Endothelial cell of umbilical vein (primary cell): ENCODE measurements around the gene MRE11. TPM values are rescaled to one million over a fixed set of nuclear protein-coding genes. Genes with fewer than 3 reads are reported as not detected.

Experiments used
- BruUV-seq: library from RNA; stranded (reverse); fragments of 400-500 nt; replicated peaks from 2 replicates; lab custom pipeline; 2021; lab: Mats Ljungman, UMichigan
- CTCF ChIA-PET: fragments of 300-600, 350-600 bp; sonication (Branson Sonifier 250); formaldehyde crosslinking; loops from one replicate; lab custom pipeline; 2021; ENCODE audit warnings: antibody characterized with exemption, inconsistent platforms; lab: Charles Lee
- POLR2A ChIA-PET: fragments of 300-600, 350-600 bp; sonication (Branson Sonifier 250); formaldehyde crosslinking; loops from one replicate; lab custom pipeline; 2021; ENCODE audit warnings: antibody characterized with exemption, inconsistent platforms; lab: Charles Lee
- DNase-seq: peaks from one replicate; pipeline ENCODE4 v3.0.0-alpha.2; 2011; ENCODE audit warnings: low read depth, low spot score
- FAIRE-seq: peaks from 2 replicates; lab custom pipeline; 2011; peaks lifted over from hg19 to GRCh38; lab: Jason Lieb, UNC
- H2AFZ ChIP-seq: 2 replicates; pipeline ENCODE4 v1.6.0; 2012; ENCODE audit warnings: low read depth, low read length, control low read depth, inconsistent platforms
- H3K27ac ChIP-seq: 2 replicates; pipeline ENCODE4 v1.5.1; 2011; ENCODE audit warnings: low read depth, mild to moderate bottlenecking, control low read depth, low read length, moderate library complexity; ENCODE audit not compliant: insufficient read depth
- H3K27me3 ChIP-seq, 2 experiments: 2 replicates each; pipeline versions ENCODE4 v1.6.0 to v1.6.1; 2011; ENCODE audit warnings: low read length in 2 of 2, mixed read lengths in 1 of 2; ENCODE audit not compliant: control insufficient read depth in 2 of 2, insufficient read depth in 2 of 2
- H3K36me3 ChIP-seq, 2 experiments: 2 replicates in 1 of 2; 3 replicates in 1 of 2; pipeline ENCODE4 v1.5.1; 2011; ENCODE audit warnings: low read length in 2 of 2, mild to moderate bottlenecking in 1 of 2, moderate library complexity in 1 of 2; ENCODE audit not compliant: control insufficient read depth in 2 of 2, insufficient read depth in 2 of 2; ENCODE audit errors: extremely low read depth in 1 of 2
- H3K4me1 ChIP-seq: 3 replicates; pipeline ENCODE4 v1.5.1; 2011; ENCODE audit warnings: mild to moderate bottlenecking, low read length; ENCODE audit not compliant: control insufficient read depth, insufficient read depth; ENCODE audit errors: extremely low read depth
- H3K4me2 ChIP-seq: 2 replicates; pipeline ENCODE4 v1.6.1; 2011; ENCODE audit warnings: low read length, control low read depth, mixed read lengths; ENCODE audit not compliant: insufficient read depth
- H3K4me3 ChIP-seq, 3 experiments: fragments of 200-600 bp in 1 of 3; sonication (generic), shearing (Covaris generic) in 1 of 3; replicated peaks in 1 of 3; 2 replicates each; pipeline ENCODE4 v1.5.1; 2011 to 2016; ENCODE audit warnings: control low read depth in 3 of 3, low read length in 3 of 3, mild to moderate bottlenecking in 2 of 3, inconsistent platforms in 1 of 3, low read depth in 1 of 3, moderate library complexity in 1 of 3; ENCODE audit not compliant: insufficient read depth in 1 of 3
- H3K79me2 ChIP-seq: 2 replicates; pipeline ENCODE4 v1.6.0; 2012; ENCODE audit warnings: low read length, inconsistent platforms; ENCODE audit not compliant: control insufficient read depth, insufficient read depth
- H3K9ac ChIP-seq: replicated peaks from 2 replicates; pipeline ENCODE3; 2011; ENCODE audit warnings: low read length, control low read depth; ENCODE audit not compliant: insufficient read depth; ENCODE audit errors: extremely low read depth
- H3K9me1 ChIP-seq: replicated peaks from 3 replicates; pipeline ENCODE4 v1.6.0; 2011; ENCODE audit warnings: mild to moderate bottlenecking, low read length; ENCODE audit not compliant: control insufficient read depth, insufficient read depth; ENCODE audit errors: extremely low read depth
- H3K9me3 ChIP-seq: replicated peaks from 2 replicates; pipeline ENCODE4 v1.5.1; 2012; ENCODE audit warnings: low read length, inconsistent platforms; ENCODE audit not compliant: control insufficient read depth, insufficient read depth
- H4K20me1 ChIP-seq: replicated peaks from 2 replicates; pipeline ENCODE3; 2011; ENCODE audit warnings: mild to moderate bottlenecking, low read length; ENCODE audit not compliant: control insufficient read depth, insufficient read depth; ENCODE audit errors: extremely low read depth
- EZH2 ChIP-seq: IDR thresholded peaks from 2 replicates; pipeline ENCODE4 v1.6.1; 2012; ENCODE audit warnings: borderline replicate concordance, low read depth, mild to moderate bottlenecking, moderate library complexity, low read length, inconsistent platforms; ENCODE audit not compliant: severe bottlenecking
- FOS ChIP-seq: IDR thresholded peaks from 2 replicates; pipeline ENCODE4 v1.6.1; 2011; ENCODE audit warnings: mild to moderate bottlenecking, low read length, moderate library complexity, borderline replicate concordance; ENCODE audit not compliant: insufficient read depth
- GATA2 ChIP-seq: IDR thresholded peaks from 2 replicates; pipeline ENCODE4 v1.7.0; 2011; ENCODE audit warnings: low read depth, mild to moderate bottlenecking, moderate library complexity, mixed read lengths, low read length; ENCODE audit not compliant: insufficient read length, insufficient read depth
- JUN ChIP-seq: IDR thresholded peaks from 2 replicates; pipeline ENCODE4 v1.6.1; 2011; ENCODE audit warnings: borderline replicate concordance, low read depth; ENCODE audit not compliant: insufficient read length, insufficient read depth
- MAX ChIP-seq: IDR thresholded peaks from 2 replicates; pipeline ENCODE4 v1.6.1; 2011; ENCODE audit not compliant: insufficient read depth, insufficient read length
- MYC ChIP-seq: IDR thresholded peaks from one replicate; pipeline ENCODE4 v1.6.1; 2011; ENCODE audit warnings: mild to moderate bottlenecking, low read depth, low read length
- POLR2A ChIP-seq: IDR thresholded peaks from 2 replicates; pipeline ENCODE4 v1.6.1; 2012; ENCODE audit warnings: low read depth, mild to moderate bottlenecking, control low read depth, low read length
- POLR2AphosphoS5 ChIP-seq: IDR thresholded peaks from 2 replicates; pipeline ENCODE4 v1.6.1; 2012; ENCODE audit warnings: low read depth, mild to moderate bottlenecking, control low read depth, low read length, moderate library complexity; ENCODE audit not compliant: insufficient read depth
- dilution Hi-C: fragments of 300-500 bp; cut with MboI; formaldehyde crosslinking; loops from one replicate; pipeline ENCODE4 v1.15.0; 2019; ENCODE audit warnings: low sequenced_read_pairs; ENCODE audit not compliant: extremely low pct_ligation_motif_present
- intact Hi-C: fragments of 100-400 bp; cut with micrococcal nuclease; formaldehyde crosslinking; loops from one replicate; pipeline ENCODE4 v1.10.0; 2022
- polyA plus RNA-seq, 4 experiments: library from polyadenylated mRNA; depleted of rRNA in 3 of 4; stranded (reverse) in 3 of 4; unstranded in 1 of 4; fragments of >200 nt; gene quantifications; 2 replicates each; pipeline versions ENCODE4 v1.2.1 to v1.2.3, GENCODE V29; 2011 to 2012; ENCODE audit warnings: missing spikeins in 1 of 4
- total RNA-seq: library from RNA; stranded (reverse); gene quantifications from 2 replicates; pipeline ENCODE4 v1.2.3, GENCODE V29; 2021
- TF ChIP-seq, protein P1 (sequence below), 2 donors: IDR thresholded peaks; 1 replicate in 1 of 2; 2 replicates in 1 of 2; pipeline ENCODE4 v1.5.1; 2011; ENCODE audit warnings: low read length in 2 of 2, mild to moderate bottlenecking in 2 of 2, moderate library complexity in 2 of 2, control low read depth in 1 of 2, inconsistent platforms in 1 of 2, low read depth in 1 of 2; ENCODE audit not compliant: insufficient read depth in 1 of 2; ENCODE audit errors: extremely low read depth in 1 of 2

The MRE11 gene
- total and polyA plus RNA-seq, 2 donors (not counting 3 experiments of a cell fraction or from before 2014, with no cell fraction given), result 4.5 to 22.0 TPM

DNA sequence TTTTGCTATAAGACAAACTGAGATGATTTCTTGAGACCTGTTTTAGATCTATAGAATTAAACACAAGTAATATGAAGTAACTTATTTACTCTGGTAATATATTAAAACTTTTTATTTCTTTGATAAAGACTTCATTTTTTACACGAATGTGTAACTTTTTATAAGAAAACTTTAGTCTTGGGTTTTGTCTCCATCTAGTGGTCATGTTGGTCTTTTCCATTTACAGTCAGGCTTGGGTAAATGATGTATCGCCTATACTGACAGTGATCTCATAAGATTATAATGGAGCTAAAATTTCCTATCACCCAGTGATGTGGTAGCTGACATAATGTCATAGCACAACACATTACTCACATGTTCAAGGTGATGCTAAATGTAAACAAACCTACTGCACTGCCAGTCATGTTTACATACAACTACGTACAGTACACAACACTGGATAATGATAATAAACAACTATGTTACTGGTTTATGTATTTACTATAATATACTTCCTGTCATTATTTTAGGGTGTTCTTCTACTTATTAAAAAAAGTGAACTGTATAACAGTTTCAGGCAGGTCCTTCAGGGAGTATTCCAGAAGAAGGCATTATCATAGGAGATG is 11.1 kb upstream of the MRE11 start:
- TF ChIP-seq, protein P1, sequence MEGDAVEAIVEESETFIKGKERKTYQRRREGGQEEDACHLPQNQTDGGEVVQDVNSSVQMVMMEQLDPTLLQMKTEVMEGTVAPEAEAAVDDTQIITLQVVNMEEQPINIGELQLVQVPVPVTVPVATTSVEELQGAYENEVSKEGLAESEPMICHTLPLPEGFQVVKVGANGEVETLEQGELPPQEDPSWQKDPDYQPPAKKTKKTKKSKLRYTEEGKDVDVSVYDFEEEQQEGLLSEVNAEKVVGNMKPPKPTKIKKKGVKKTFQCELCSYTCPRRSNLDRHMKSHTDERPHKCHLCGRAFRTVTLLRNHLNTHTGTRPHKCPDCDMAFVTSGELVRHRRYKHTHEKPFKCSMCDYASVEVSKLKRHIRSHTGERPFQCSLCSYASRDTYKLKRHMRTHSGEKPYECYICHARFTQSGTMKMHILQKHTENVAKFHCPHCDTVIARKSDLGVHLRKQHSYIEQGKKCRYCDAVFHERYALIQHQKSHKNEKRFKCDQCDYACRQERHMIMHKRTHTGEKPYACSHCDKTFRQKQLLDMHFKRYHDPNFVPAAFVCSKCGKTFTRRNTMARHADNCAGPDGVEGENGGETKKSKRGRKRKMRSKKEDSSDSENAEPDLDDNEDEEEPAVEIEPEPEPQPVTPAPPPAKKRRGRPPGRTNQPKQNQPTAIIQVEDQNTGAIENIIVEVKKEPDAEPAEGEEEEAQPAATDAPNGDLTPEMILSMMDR (IDR thresholded peaks at IDR 0.05; ENCODE audit: extremely low read depth in 1 of 2, insufficient read depth in 1 of 2, low read depth in 1 of 2, low read length in 2 of 2), result peak; percentile 33 to 40
- TF ChIP-seq GATA2, result no peak
- no peak overlapping the region for H2AFZ ChIP-seq
- no TSS peak for BruUV-seq
- intact Hi-C loops, result loop anchor here (1.0 to 5.0 kb wide), 5 partner anchors 179 to 1272 kb away; no protein-coding TSS in a partner anchor
- H3K36me3 ChIP-seq, result peaks cover 0 to 2% of the 10 kb centered on the region in 2 experiments
- H3K4me2 ChIP-seq, result no peak overlapping the region
- H3K27ac ChIP-seq, result no peak overlapping the region
- FAIRE-seq (peak; percentile 85), DNase-seq (peak; percentile 66)
- no peak overlapping the region for H3K4me3 ChIP-seq
- no peak overlapping the region for H3K9ac ChIP-seq
- ChIA-PET CTCF (interaction anchor here (0.5 to 4.2 kb wide), 37 partner anchors 8 to 1270 kb away, joined by 3 to 84 read pairs (median 4); partner anchors contain the start of genes ANKRD49, MRE11, PANX1 and VSTM5), POLR2A (no interaction called here)
- H4K20me1 ChIP-seq, result no peaks in the 10 kb centered on the region
- dilution Hi-C loops, result no loop called here
- H3K79me2 ChIP-seq, result no peaks in the 10 kb centered on the region
- peaks cover 0 to 2% of the 10 kb centered on the region in 2 experiments for H3K27me3 ChIP-seq
- no peaks in the 10 kb centered on the region for H3K4me1 ChIP-seq
- no peaks in the 10 kb centered on the region for H3K9me1 ChIP-seq
- no peaks in the 10 kb centered on the region for H3K9me3 ChIP-seq

DNA sequence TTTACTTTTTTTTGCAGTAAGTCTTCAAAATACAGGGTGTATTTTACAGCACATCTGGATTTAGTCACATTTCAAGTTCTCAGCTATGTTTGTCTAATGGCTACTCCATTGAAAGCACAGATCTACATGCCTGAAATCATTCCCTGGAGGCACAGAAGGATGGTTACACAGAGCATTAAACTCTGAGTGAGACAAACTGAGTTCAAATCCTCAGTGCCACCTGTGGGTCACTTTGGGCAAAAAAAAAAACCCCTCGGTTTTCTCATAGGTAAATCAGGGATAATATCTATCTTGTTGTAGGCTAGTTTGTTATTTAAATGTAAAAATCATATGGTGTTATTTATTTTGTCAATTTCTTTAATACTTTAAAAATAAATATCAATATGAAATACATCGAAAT is 7.9 kb upstream of the MRE11 start:
- no TSS peak for BruUV-seq
- H3K4me3 ChIP-seq, result no peak overlapping the region
- no peak overlapping the region for H2AFZ ChIP-seq
- no peak overlapping the region for H3K27ac ChIP-seq
- no peaks in the 10 kb centered on the region for H3K9me3 ChIP-seq
- TF ChIP-seq MYC, result no peak
- TF ChIP-seq GATA2, result no peak
- TF ChIP-seq, protein P1 (IDR thresholded peaks at IDR 0.05; ENCODE audit: extremely low read depth in 1 of 2, insufficient read depth in 1 of 2, low read depth in 1 of 2, low read length in 2 of 2), result no peak
- no peak for TF ChIP-seq EZH2
- no peak for TF ChIP-seq POLR2AphosphoS5
- no peak for TF ChIP-seq JUN
- TF ChIP-seq MAX, result no peak
- no peak for TF ChIP-seq POLR2A
- TF ChIP-seq FOS, result no peak
- no peaks in the 10 kb centered on the region for H4K20me1 ChIP-seq
- no peaks in the 10 kb centered on the region for H3K27me3 ChIP-seq
- CTCF ChIA-PET, result interaction anchor here (1.2 to 4.2 kb wide), 4 partner anchors 15 to 606 kb away, joined by 3 to 67 read pairs (median 10); no protein-coding TSS in a partner anchor
- intact Hi-C loops, result loop anchor here (5.0 kb wide), 1 partner anchor 1269 kb away; no protein-coding TSS in a partner anchor
- POLR2A ChIA-PET, result no interaction called here
- dilution Hi-C loops, result no loop called here
- DNase-seq (no peak), FAIRE-seq (no peak)
- no peaks in the 10 kb centered on the region for H3K79me2 ChIP-seq
- H3K9me1 ChIP-seq, result no peaks in the 10 kb centered on the region
- H3K36me3 ChIP-seq, result peaks cover 3 to 5% of the 10 kb centered on the region in 2 experiments
- H3K9ac ChIP-seq, result no peak overlapping the region
- no peaks in the 10 kb centered on the region for H3K4me1 ChIP-seq
- H3K4me2 ChIP-seq, result no peak overlapping the region
